Ishikawa (cell line): Measurements from ENCODE around the gene ATP11A.

Source experiments
- EGR1 ChIP-seq: IDR thresholded peaks from 2 replicates; pipeline ENCODE4 v1.6.1; 2012
- EP300 ChIP-seq: IDR thresholded peaks from 2 replicates; pipeline ENCODE4 v1.6.1; 2012; ENCODE audit warnings: borderline replicate concordance
- RAD21 ChIP-seq: IDR thresholded peaks from 2 replicates; pipeline ENCODE4 v1.6.1; 2012; ENCODE audit warnings: low read depth
- TAF1 ChIP-seq: IDR thresholded peaks from 2 replicates; pipeline ENCODE4 v1.6.1; 2012; ENCODE audit warnings: low read depth, mild to moderate bottlenecking
- YY1 ChIP-seq: IDR thresholded peaks from 2 replicates; pipeline ENCODE4 v1.6.1; 2012; ENCODE audit warnings: low read depth
- TF ChIP-seq, protein P1 (sequence below): IDR thresholded peaks from 2 replicates; pipeline ENCODE4 v1.6.1; 2012; ENCODE audit warnings: low read depth, mild to moderate bottlenecking
- TF ChIP-seq, protein P2 (sequence below): IDR thresholded peaks from 2 replicates; pipeline ENCODE4 v1.6.1; 2012

DNA sequence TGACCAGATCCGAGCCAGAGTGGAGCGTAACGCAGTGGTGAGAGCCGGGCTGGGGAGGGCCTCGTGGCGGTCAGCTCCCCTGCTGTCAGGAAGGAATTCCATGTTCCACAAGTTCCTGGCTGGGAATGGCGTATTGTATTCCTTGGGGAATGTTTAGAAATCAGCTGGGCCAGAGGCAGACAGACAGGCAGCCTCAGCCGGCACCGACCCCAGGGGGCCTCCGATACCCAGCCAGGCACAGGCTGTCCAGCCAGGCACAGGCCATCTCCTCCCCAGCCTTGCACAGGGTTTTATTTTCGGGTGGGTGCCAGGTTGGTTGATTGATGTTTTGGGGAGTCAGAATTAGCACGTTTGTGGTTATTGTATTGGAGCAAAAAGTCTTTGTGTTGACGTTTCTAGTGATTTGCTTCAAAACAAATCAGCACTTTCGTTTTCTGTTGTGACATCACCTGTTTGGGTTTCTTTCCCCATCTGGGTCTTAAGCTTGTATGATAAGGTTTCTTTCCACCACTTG is 152.6 kb downstream of the ATP11A start:
- TF ChIP-seq EP300 (no peak), TAF1 (no peak), EGR1 (no peak), YY1 (no peak), RAD21 (no peak)
- TF ChIP-seq, protein P1, sequence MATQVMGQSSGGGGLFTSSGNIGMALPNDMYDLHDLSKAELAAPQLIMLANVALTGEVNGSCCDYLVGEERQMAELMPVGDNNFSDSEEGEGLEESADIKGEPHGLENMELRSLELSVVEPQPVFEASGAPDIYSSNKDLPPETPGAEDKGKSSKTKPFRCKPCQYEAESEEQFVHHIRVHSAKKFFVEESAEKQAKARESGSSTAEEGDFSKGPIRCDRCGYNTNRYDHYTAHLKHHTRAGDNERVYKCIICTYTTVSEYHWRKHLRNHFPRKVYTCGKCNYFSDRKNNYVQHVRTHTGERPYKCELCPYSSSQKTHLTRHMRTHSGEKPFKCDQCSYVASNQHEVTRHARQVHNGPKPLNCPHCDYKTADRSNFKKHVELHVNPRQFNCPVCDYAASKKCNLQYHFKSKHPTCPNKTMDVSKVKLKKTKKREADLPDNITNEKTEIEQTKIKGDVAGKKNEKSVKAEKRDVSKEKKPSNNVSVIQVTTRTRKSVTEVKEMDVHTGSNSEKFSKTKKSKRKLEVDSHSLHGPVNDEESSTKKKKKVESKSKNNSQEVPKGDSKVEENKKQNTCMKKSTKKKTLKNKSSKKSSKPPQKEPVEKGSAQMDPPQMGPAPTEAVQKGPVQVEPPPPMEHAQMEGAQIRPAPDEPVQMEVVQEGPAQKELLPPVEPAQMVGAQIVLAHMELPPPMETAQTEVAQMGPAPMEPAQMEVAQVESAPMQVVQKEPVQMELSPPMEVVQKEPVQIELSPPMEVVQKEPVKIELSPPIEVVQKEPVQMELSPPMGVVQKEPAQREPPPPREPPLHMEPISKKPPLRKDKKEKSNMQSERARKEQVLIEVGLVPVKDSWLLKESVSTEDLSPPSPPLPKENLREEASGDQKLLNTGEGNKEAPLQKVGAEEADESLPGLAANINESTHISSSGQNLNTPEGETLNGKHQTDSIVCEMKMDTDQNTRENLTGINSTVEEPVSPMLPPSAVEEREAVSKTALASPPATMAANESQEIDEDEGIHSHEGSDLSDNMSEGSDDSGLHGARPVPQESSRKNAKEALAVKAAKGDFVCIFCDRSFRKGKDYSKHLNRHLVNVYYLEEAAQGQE, result no peak
- TF ChIP-seq, protein P2, sequence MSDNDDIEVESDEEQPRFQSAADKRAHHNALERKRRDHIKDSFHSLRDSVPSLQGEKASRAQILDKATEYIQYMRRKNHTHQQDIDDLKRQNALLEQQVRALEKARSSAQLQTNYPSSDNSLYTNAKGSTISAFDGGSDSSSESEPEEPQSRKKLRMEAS, result no peak
